ENCODE results near the gene GLMP.

DNA sequence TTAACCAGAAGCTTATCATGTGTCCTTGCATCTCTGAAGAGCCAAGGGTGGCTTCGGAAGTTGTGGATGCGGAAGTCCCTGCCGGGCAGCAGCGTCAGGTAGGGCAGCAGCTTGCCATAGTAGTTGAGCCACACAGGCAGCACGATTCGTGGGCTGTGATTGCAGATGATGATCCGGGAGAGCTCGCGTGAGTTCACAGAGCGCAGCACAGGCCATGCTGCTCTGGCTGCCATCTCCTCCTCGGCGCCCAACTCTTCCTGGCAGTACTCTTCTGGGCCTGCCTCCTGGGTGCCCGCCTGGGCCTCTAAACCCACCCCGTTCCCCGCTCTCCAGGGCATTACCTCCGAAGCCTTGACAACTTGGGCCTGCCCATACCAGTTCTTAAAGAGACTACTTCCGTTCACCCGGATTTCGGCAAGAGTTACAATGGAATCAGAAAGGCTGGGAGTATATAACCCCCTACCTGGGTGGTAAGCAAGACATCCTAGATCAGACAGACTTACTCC is 3.4 kb upstream of the GLMP start, which contains the start of gene VHLL:
- no peak for TF ChIP-seq POLR2A (IDR thresholded peaks at IDR 0.05; ENCODE audit: low read length)
- no peak for TF ChIP-seq GATA1 (IDR thresholded peaks at IDR 0.05; ENCODE audit: low read depth, low read length)
